ENCODE measurements around the gene DUSP18.
"Not testable (repeated sequence)": the region's sequence is repeated elsewhere in the genome, so short reads cannot be mapped to it uniquely, and the experiment has no call there.

DUSP18 gene

GRCh38 chr22:30679895-30680690, 12.4 kb upstream of the DUSP18 start:
- not testable (repeated sequence) for DNase-seq (ENCODE audit: low read depth in 2 of 2, low spot score in 1 of 2)

- DNase-seq (ENCODE audit: low read depth in 2 of 2, low spot score in 1 of 2), result not testable (repeated sequence)
Observed at GRCh38 chr22:30676565-30676964, 8.9 kb upstream of the DUSP18 start.

GRCh38 chr22:30675436-30675835, 7.8 kb upstream of the DUSP18 start:
- DNase-seq (ENCODE audit: low read depth in 2 of 2, low spot score in 1 of 2), result no peak

- DNase-seq (ENCODE audit: low read depth in 2 of 2, low spot score in 1 of 2), result no peak
Observed at GRCh38 chr22:30674482-30674881, 6.8 kb upstream of the DUSP18 start.

GRCh38 chr22:30673136-30673535, 5.5 kb upstream of the DUSP18 start:
- no peak for DNase-seq (ENCODE audit: low read depth in 2 of 2, low spot score in 1 of 2)

GRCh38 chr22:30671071-30671470, 3.4 kb upstream of the DUSP18 start:
- DNase-seq (ENCODE audit: low read depth in 2 of 2, low spot score in 1 of 2), result no peak

- DNase-seq (ENCODE audit: low read depth in 2 of 2, low spot score in 1 of 2), result no peak
Observed at GRCh38 chr22:30668386-30668710, 673 bp upstream of the DUSP18 start.

- DNase-seq (ENCODE audit: low read depth in 2 of 2, low spot score in 1 of 2), result no peak
Observed at GRCh38 chr22:30667107-30667493, 575 bp downstream of the DUSP18 start.

- no peak for DNase-seq (ENCODE audit: low read depth in 2 of 2, low spot score in 1 of 2)
Observed at GRCh38 chr22:30665786-30666185, 1.9 kb downstream of the DUSP18 start.

GRCh38 chr22:30665266-30665665, 2.4 kb downstream of the DUSP18 start:
- no peak for DNase-seq (ENCODE audit: low read depth in 2 of 2, low spot score in 1 of 2)

GRCh38 chr22:30664798-30665197, 2.9 kb downstream of the DUSP18 start:
- no peak for DNase-seq (ENCODE audit: low read depth in 2 of 2, low spot score in 1 of 2)

GRCh38 chr22:30662040-30662439, 5.6 kb downstream of the DUSP18 start:
- DNase-seq (ENCODE audit: low read depth in 2 of 2, low spot score in 1 of 2), result no peak

- no peak for DNase-seq (ENCODE audit: low read depth in 2 of 2, low spot score in 1 of 2)
Observed at GRCh38 chr22:30655532-30655931, 12.1 kb downstream of the DUSP18 start.

GRCh38 chr22:30654361-30654760, 13.3 kb downstream of the DUSP18 start:
- DNase-seq (ENCODE audit: low read depth in 2 of 2, low spot score in 1 of 2), result no peak

GRCh38 chr22:30652852-30653251, 14.8 kb downstream of the DUSP18 start:
- no peak for DNase-seq (ENCODE audit: low read depth in 2 of 2, low spot score in 1 of 2)

- DNase-seq (ENCODE audit: low read depth in 2 of 2, low spot score in 1 of 2), result no peak
Observed at GRCh38 chr22:30650508-30651116, 17.1 kb downstream of the DUSP18 start.

GRCh38 chr22:30649430-30650007, 18.2 kb downstream of the DUSP18 start:
- DNase-seq (ENCODE audit: low read depth in 2 of 2, low spot score in 1 of 2), result peak; percentile 65 to 86

- DNase-seq (ENCODE audit: low read depth in 2 of 2, low spot score in 1 of 2), result no peak
Observed at GRCh38 chr22:30648825-30649224, 18.9 kb downstream of the DUSP18 start.

GRCh38 chr22:30647536-30647935, 20.1 kb downstream of the DUSP18 start:
- DNase-seq (ENCODE audit: low read depth in 2 of 2, low spot score in 1 of 2), result no peak

- no peak for DNase-seq (ENCODE audit: low read depth in 2 of 2, low spot score in 1 of 2)
Observed at GRCh38 chr22:30646518-30647160, 21.0 kb downstream of the DUSP18 start.

- no peak for DNase-seq (ENCODE audit: low read depth in 2 of 2, low spot score in 1 of 2)
Observed at GRCh38 chr22:30643055-30643875, 24.4 kb downstream of the DUSP18 start.

All from stimulated activated CD8-positive, alpha-beta memory T cell treated with anti-CD3 and anti-CD28 coated beads, Interleukin-4, amount 100 ng/mL, for 4 hours (primary cell).